ENCODE data around the gene ICAM5.

ICAM5 gene

DNA sequence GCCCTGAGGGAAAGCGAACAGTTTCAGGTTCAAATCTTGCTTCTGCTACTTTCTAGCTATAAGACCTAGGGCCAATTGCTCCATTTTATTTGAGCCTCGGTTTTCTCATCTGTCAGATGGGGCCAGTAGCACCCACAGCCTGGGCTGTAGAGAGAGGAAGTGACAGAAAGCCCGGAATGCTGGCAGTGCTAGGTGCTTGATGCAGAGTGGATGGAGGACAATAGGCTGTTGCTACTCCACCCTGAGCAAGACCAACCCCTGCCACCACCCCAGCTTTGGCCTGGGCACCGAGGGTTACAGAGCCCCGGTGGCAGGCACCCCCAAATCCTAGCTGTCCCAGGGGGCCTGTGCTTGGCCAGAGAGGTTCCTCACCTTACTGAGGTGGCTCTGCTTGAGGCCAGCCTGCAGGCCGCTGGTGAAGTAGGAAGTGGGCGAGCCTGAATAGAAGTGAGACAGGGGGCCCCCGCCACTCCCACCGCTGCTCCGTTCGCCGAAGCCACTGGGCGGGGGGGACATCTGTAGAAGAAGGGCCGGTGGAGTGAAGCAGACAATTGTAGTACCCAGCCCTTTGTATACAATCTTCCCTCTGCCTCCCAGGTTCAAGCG lies 28.2 kb downstream of the ICAM5 start:
- Histone ChIP-seq H3K4me1 (ENCODE audit: low read length) (0 out of 2 replicates have a peak, but pooled peaks cover 4% of the 10 kb centered on the region), H3K79me2 (ENCODE audit: low read length) (peaks cover 3% of the 10 kb centered on the region; the same call in 1 of the 2 replicates), H2AFZ (ENCODE audit: low read length) (no peak overlapping the region), H4K20me1 (ENCODE audit: insufficient read depth, low read length) (no peaks in the 10 kb centered on the region), H3K27me3 (replicated peaks; ENCODE audit: insufficient read depth, low read length) (no peaks in the 10 kb centered on the region), H3K36me3 (replicated peaks; ENCODE audit: insufficient read depth, low read length) (no peaks in the 10 kb centered on the region), H3K4me2 (ENCODE audit: low read depth, low read length) (no peak overlapping the region), H3F3A (ENCODE audit: insufficient read depth, low read length) (no peaks in the 10 kb centered on the region), H3K9ac (ENCODE audit: low read length) (no peak overlapping the region), H3K4me3 (ENCODE audit: low read length) (no peak overlapping the region), H3K27ac (ENCODE audit: low read length) (no peak overlapping the region), H3K9me3 (replicated peaks; ENCODE audit: insufficient read depth, low read length) (no peaks in the 10 kb centered on the region), H3K9me2 (replicated peaks; ENCODE audit: insufficient read depth, low read length) (no peaks in the 10 kb centered on the region)
- no peak for TF ChIP-seq EZH2phosphoT487 (IDR thresholded peaks at IDR 0.05; ENCODE audit: low read length)
- TF ChIP-seq CTCF (IDR thresholded peaks at IDR 0.05; ENCODE audit: low read length): no peak
- no peak for TF ChIP-seq EZH2 (optimal IDR thresholded peaks at IDR 0.05; ENCODE audit: low read depth, low read length)
- DNase-seq: no peak

GRCh38 chr19:10318807-10319682 lies 29.3 kb downstream of the ICAM5 start:
- no peaks in the 10 kb centered on the region for H3K9me2 ChIP-seq (replicated peaks; ENCODE audit: insufficient read depth, low read length)
- no peak overlapping the region for H2AFZ ChIP-seq (ENCODE audit: low read length)
- H3K27me3 ChIP-seq (replicated peaks; ENCODE audit: insufficient read depth, low read length): no peaks in the 10 kb centered on the region
- no peak for TF ChIP-seq CTCF (IDR thresholded peaks at IDR 0.05; ENCODE audit: low read length)
- no peak for TF ChIP-seq EZH2 (optimal IDR thresholded peaks at IDR 0.05; ENCODE audit: low read depth, low read length)
- TF ChIP-seq EZH2phosphoT487 (IDR thresholded peaks at IDR 0.05; ENCODE audit: low read length): no peak
- H3K79me2 ChIP-seq (ENCODE audit: low read length): peaks cover 3% of the 10 kb centered on the region; the same call in 1 of the 2 replicates
- H3F3A ChIP-seq (ENCODE audit: insufficient read depth, low read length): no peaks in the 10 kb centered on the region
- no peak for DNase-seq
- no peak overlapping the region for H3K4me2 ChIP-seq (ENCODE audit: low read depth, low read length)
- H3K9ac ChIP-seq (ENCODE audit: low read length): no peak overlapping the region
- no peak overlapping the region for H3K27ac ChIP-seq (ENCODE audit: low read length)
- 0 out of 2 replicates have a peak, but pooled peaks cover 4% of the 10 kb centered on the region for H3K4me1 ChIP-seq (ENCODE audit: low read length)
- no peaks in the 10 kb centered on the region for H3K36me3 ChIP-seq (replicated peaks; ENCODE audit: insufficient read depth, low read length)
- no peaks in the 10 kb centered on the region for H3K9me3 ChIP-seq (replicated peaks; ENCODE audit: insufficient read depth, low read length)
- no peak overlapping the region for H3K4me3 ChIP-seq (ENCODE audit: low read length)
- no peaks in the 10 kb centered on the region for H4K20me1 ChIP-seq (ENCODE audit: insufficient read depth, low read length)

GRCh38 chr19:10320602-10321416 lies 31.1 kb downstream of the ICAM5 start:
- Histone ChIP-seq H3K9ac (ENCODE audit: low read length) (no peak overlapping the region), H3K4me1 (ENCODE audit: low read length) (0 out of 2 replicates have a peak, but pooled peaks cover 4% of the 10 kb centered on the region), H3K4me2 (ENCODE audit: low read depth, low read length) (no peak overlapping the region), H2AFZ (ENCODE audit: low read length) (no peak overlapping the region), H3K36me3 (replicated peaks; ENCODE audit: insufficient read depth, low read length) (no peaks in the 10 kb centered on the region), H3K4me3 (ENCODE audit: low read length) (no peak overlapping the region), H3K79me2 (ENCODE audit: low read length) (0 out of 2 replicates have a peak, but pooled peaks cover 3% of the 10 kb centered on the region), H3K9me2 (replicated peaks; ENCODE audit: insufficient read depth, low read length) (no peaks in the 10 kb centered on the region), H3K9me3 (replicated peaks; ENCODE audit: insufficient read depth, low read length) (no peaks in the 10 kb centered on the region), H3F3A (ENCODE audit: insufficient read depth, low read length) (no peaks in the 10 kb centered on the region), H3K27me3 (replicated peaks; ENCODE audit: insufficient read depth, low read length) (no peaks in the 10 kb centered on the region), H3K27ac (ENCODE audit: low read length) (no peak overlapping the region), H4K20me1 (ENCODE audit: insufficient read depth, low read length) (no peaks in the 10 kb centered on the region)
- DNase-seq: no peak
- TF ChIP-seq EZH2 (optimal IDR thresholded peaks at IDR 0.05; ENCODE audit: low read depth, low read length): no peak
- TF ChIP-seq EZH2phosphoT487 (IDR thresholded peaks at IDR 0.05; ENCODE audit: low read length): no peak
- no peak for TF ChIP-seq CTCF (IDR thresholded peaks at IDR 0.05; ENCODE audit: low read length)

All from MM.1S (cell line).